Embryonic facial prominence (tissue), 1 donor: Measurements from ENCODE around the gene ZRANB3.
"Not testable (repeated sequence)": the region's sequence is repeated elsewhere in the genome, so short reads cannot be mapped to it uniquely, and the experiment has no call there.

Source experiments
- DNase-seq: peaks from one replicate; pipeline ENCODE4 v3.0.0-alpha.2; 2016; ENCODE audit errors: extremely low spot score

The ZRANB3 gene

GRCh38 chr2:135125940-135126339, 405.1 kb downstream of the ZRANB3 start:
- no peak for DNase-seq

GRCh38 chr2:135124924-135125886, 405.8 kb downstream of the ZRANB3 start:
- no peak for DNase-seq

GRCh38 chr2:135121658-135122039, 409.4 kb downstream of the ZRANB3 start:
- not testable (repeated sequence) for DNase-seq

GRCh38 chr2:135121016-135121657, 409.9 kb downstream of the ZRANB3 start:
- no peak for DNase-seq

GRCh38 chr2:135119582-135119981, 411.4 kb downstream of the ZRANB3 start:
- no peak for DNase-seq

- no peak for DNase-seq
These were observed 417.7 kb downstream of the ZRANB3 start for GRCh38 chr2:135113322-135113721.

- DNase-seq: not testable (repeated sequence)
These were observed 425.3 kb downstream of the ZRANB3 start for GRCh38 chr2:135105513-135106316.

- DNase-seq: no peak
These were observed 427.2 kb downstream of the ZRANB3 start for GRCh38 chr2:135103843-135104242.

GRCh38 chr2:135099802-135100483, 431.1 kb downstream of the ZRANB3 start:
- no peak for DNase-seq

- DNase-seq: no peak
These were observed 433.3 kb downstream of the ZRANB3 start for GRCh38 chr2:135097532-135098231.

- DNase-seq: no peak
These were observed 434.2 kb downstream of the ZRANB3 start for GRCh38 chr2:135096665-135097446.

GRCh38 chr2:135095591-135095990, 435.4 kb downstream of the ZRANB3 start:
- DNase-seq: no peak

- DNase-seq: no peak
These were observed 436.5 kb downstream of the ZRANB3 start for GRCh38 chr2:135094508-135094907.

- no peak for DNase-seq
These were observed 437.2 kb downstream of the ZRANB3 start for GRCh38 chr2:135093670-135094330.

GRCh38 chr2:135093193-135093592, 437.8 kb downstream of the ZRANB3 start:
- DNase-seq: no peak

GRCh38 chr2:135091681-135092080, 439.3 kb downstream of the ZRANB3 start:
- no peak for DNase-seq

- DNase-seq: not testable (repeated sequence)
These were observed 441.4 kb downstream of the ZRANB3 start for GRCh38 chr2:135089597-135089996.
